ENCODE results near the gene SAP25. TPM values are rescaled to one million over a fixed set of nuclear protein-coding genes. Genes with fewer than 3 reads are reported as not detected.

Gene SAP25
- total RNA-seq, 6 experiments from 2014 or later, result 0.53 to 4.5 (median 2.2) TPM; not detected in 2

Small RNAs within 50 kb of the gene (small RNA-seq; reads per million reads assigned to genes)
- gene RN7SL416P (0 reads per million in 2 experiments), gene SAP25 (0 reads per million in 2 experiments)

Other genes starting within 250 kb of the SAP25 start
- gene PILRB, start 215.8 kb downstream of the SAP25 start, total RNA-seq, result 10 to 100 TPM; 12.0 to 36.2 (median 22.7) TPM
- 1 to 10 TPM; 1.4 to 7.1 (median 4.0) TPM for gene PILRA, start 200.4 kb downstream of the SAP25 start, total RNA-seq
- 1 to 10 TPM in 5 of 6 experiments, under 1 TPM in 1; 0.86 to 5.7 (median 2.7) TPM for gene ZCWPW1, start 145.2 kb downstream of the SAP25 start, total RNA-seq
- 10 to 100 TPM; 17.1 to 25.1 (median 20.7) TPM for gene MEPCE, start 144.1 kb downstream of the SAP25 start, total RNA-seq
- 10 to 100 TPM in 5 of 6 experiments, 1 to 10 TPM in 1; 9.8 to 26.8 (median 13.2) TPM for gene PPP1R35, start 137.4 kb downstream of the SAP25 start, total RNA-seq
- gene SPACDR, start 109.6 kb downstream of the SAP25 start, total RNA-seq, result not detected
- 10 to 100 TPM; 12.5 to 20.5 (median 17.0) TPM for gene TSC22D4, start 94.7 kb downstream of the SAP25 start, total RNA-seq
- gene NYAP1, start 90.0 kb downstream of the SAP25 start, total RNA-seq, result under 1 TPM; 0.06 to 0.74 (median 0.32) TPM
- gene AGFG2, start 34.7 kb downstream of the SAP25 start, total RNA-seq, result 10 to 100 TPM; 52.9 to 86.3 (median 69.8) TPM
- gene LRCH4, start 12.2 kb upstream of the SAP25 start, total RNA-seq, result 10 to 100 TPM; 19.5 to 39.1 (median 24.7) TPM
- gene FBXO24, start 12.4 kb upstream of the SAP25 start, total RNA-seq, result 1 to 10 TPM in 1 of 6 experiments, under 1 TPM in 5; 0.25 to 1.0 (median 0.45) TPM
- 10 to 100 TPM; 10.9 to 48.5 (median 23.6) TPM for gene PCOLCE, start 28.5 kb upstream of the SAP25 start, total RNA-seq
- gene MOSPD3, start 38.6 kb upstream of the SAP25 start, total RNA-seq, result 10 to 100 TPM in 5 of 6 experiments, 1 to 10 TPM in 1; 8.6 to 19.3 (median 13.9) TPM
- 100 to 1,000 TPM; 413 to 669 (median 501) TPM for gene TFR2, start 67.7 kb upstream of the SAP25 start, total RNA-seq
- not detected for gene ACTL6B, start 82.5 kb upstream of the SAP25 start, total RNA-seq
- 100 to 1,000 TPM in 3 of 6 experiments, 10 to 100 TPM in 3; 75.6 to 133 (median 106) TPM for gene GNB2, start 99.8 kb upstream of the SAP25 start, total RNA-seq
- 10 to 100 TPM in 4 of 6 experiments, 1 to 10 TPM in 2; 6.6 to 25.1 (median 15.5) TPM for gene GIGYF1, start 120.3 kb upstream of the SAP25 start, total RNA-seq
- gene POP7, start 132.2 kb upstream of the SAP25 start, total RNA-seq, result 10 to 100 TPM; 13.0 to 52.2 (median 29.2) TPM
- 10 to 100 TPM in 3 of 6 experiments, 1 to 10 TPM in 1, under 1 TPM in 2; 0.20 to 84.5 (median 12.7) TPM for gene EPO, start 146.6 kb upstream of the SAP25 start, total RNA-seq
- gene ZAN, start 159.7 kb upstream of the SAP25 start, total RNA-seq, result under 1 TPM in 2 of 6 experiments, not detected in 4; 0.02 to 0.31 TPM